Measurements from ENCODE around the gene TLL1.

Gene TLL1

DNA sequence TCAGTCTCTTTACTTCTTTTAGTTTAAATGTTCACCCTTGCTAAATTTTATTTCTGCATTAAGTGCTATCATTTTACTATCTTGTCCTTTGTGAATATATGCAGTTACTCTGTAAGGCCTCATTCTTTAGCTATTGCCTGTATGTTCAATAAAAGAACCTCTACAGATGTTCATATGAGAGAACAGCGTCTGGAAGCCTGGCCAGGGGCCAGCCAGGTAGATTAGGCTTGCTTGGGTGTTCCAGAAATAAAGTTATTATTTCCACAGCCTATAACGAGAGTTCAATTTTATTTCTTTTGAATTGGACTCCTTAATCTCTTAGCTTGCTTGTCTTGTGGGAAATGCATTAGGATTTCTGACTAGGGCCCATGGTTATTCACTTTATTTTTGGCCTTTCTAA, 214.5 kb downstream of the TLL1 start:
- TF ChIP-seq, protein P1, sequence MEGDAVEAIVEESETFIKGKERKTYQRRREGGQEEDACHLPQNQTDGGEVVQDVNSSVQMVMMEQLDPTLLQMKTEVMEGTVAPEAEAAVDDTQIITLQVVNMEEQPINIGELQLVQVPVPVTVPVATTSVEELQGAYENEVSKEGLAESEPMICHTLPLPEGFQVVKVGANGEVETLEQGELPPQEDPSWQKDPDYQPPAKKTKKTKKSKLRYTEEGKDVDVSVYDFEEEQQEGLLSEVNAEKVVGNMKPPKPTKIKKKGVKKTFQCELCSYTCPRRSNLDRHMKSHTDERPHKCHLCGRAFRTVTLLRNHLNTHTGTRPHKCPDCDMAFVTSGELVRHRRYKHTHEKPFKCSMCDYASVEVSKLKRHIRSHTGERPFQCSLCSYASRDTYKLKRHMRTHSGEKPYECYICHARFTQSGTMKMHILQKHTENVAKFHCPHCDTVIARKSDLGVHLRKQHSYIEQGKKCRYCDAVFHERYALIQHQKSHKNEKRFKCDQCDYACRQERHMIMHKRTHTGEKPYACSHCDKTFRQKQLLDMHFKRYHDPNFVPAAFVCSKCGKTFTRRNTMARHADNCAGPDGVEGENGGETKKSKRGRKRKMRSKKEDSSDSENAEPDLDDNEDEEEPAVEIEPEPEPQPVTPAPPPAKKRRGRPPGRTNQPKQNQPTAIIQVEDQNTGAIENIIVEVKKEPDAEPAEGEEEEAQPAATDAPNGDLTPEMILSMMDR (IDR thresholded peaks at IDR 0.05): no peak

DNA sequence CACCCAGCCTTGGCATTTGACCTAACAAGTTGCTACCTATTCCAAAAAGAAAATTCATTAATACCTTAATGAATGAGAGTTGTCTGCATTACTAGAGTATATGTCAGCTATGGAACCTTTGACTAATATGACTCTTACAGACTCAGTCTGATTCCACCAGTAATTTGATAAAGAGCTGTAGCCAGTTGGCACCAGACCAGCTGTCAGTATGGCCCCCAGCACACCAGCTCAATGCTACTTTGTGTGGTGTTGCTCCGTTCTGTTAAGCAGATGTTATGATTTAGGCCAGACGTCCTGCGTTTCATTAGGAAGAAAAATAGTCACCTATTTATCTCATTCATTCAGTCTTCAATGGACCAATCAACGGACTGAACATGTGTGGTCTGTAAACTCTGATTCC, 215.5 kb downstream of the TLL1 start:
- TF ChIP-seq, protein P1 (IDR thresholded peaks at IDR 0.05): no peak

DNA sequence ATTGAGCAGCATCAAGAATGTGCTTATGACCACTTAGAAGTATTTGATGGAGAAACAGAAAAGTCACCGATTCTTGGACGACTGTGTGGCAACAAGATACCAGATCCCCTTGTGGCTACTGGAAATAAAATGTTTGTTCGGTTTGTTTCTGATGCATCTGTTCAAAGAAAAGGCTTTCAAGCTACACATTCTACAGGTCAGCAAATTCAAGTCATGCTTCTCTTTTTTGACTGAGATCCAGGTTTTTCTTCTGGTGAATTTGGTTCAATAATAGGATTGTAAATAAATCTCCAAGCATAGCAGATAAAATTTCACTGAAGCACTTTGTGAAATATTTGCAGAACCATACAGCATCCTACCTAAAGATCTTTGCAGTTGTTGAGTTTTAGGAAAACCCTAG, 218.1 kb downstream of the TLL1 start:
- TF ChIP-seq, protein P1 (IDR thresholded peaks at IDR 0.05): no peak

DNA sequence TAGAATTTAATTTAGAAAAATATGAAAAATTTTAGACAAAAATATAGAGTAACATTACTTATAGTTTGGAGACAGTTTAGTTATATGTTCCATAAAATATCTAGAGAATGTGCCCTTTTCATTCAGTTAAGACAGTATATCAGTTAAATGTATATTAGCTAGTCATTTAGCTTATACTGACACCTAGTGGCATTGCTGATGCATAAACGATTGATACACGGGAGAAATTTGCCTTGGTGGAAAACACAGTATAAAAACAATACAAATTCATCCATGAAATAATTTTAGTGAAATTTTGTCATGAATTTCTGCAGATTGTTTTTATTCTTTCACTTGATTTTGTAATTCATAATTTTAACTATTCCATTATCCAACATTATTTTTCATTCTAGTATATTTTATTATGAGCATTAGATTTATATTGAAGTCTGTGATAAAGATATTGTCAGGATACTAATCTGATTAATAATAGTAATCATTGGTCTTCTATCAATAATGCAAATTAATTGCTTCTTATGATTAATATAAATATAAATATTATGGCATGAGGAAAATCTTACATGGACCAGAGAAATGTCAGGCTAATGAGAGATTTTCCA, 219.0 kb downstream of the TLL1 start:
- TF ChIP-seq, protein P1 (IDR thresholded peaks at IDR 0.05): peak; percentile 76

DNA sequence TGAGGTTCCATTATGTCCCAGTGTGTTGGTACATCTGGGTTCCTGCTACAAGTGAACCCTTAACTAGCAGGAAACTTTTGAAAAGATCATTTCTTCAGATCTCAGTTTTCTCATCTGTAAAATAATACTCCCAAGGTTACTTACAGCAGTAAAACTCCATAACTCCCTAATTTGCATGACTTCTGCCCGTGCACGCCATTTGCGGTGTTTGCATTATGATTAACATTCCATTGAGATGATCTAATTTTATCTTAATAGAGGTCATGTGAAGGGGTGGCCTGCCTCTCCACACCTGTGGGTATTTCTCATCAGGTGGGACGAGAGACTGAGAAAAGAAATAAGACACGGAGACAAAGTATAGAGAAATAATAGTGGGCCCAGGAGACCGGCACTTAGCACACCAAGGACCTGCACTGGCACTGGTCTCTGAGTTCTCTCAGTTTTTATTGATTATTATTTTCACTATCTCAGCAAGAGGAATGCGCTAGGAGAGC, 219.8 kb downstream of the TLL1 start:
- TF ChIP-seq, protein P1 (IDR thresholded peaks at IDR 0.05): no peak

DNA sequence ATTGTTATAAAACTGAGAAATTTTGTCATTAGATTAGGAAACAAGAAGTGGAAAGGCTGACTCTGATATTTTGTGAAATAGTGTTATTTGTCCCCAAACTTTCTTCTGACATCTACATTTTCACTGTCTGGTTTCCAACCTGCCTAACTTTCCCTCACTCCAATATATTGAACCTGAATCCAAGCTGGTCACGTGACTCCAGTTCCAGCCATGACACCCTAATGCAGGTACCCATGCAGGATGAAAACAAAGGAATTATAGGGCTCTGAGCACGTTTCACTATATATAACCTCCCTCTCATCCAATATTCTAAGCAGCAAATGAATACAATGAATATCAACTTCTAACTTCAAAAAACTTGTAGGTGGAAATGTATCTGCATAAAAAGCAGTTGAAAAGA, 231.6 kb downstream of the TLL1 start:
- TF ChIP-seq, protein P1 (IDR thresholded peaks at IDR 0.05): no peak

DNA sequence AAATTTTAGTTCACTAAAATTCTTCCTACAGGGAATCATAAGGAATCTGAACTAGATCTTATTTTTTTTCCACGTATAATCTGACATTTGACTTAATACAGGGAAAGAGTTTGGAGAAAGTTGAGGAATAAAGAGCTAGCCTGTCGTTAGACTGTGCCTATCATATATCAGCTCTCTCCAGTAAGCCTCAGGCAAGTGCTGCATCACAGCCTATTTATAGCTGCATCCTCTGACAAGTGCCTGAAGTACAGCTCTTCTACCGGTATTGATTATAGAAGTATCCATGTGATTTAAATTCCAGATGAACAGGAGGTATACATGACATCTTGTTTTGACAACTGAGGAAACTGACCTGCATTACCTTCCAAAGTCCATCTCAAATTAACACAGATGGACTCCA, 248.9 kb downstream of the TLL1 start:
- TF ChIP-seq, protein P1 (IDR thresholded peaks at IDR 0.05): no peak

DNA sequence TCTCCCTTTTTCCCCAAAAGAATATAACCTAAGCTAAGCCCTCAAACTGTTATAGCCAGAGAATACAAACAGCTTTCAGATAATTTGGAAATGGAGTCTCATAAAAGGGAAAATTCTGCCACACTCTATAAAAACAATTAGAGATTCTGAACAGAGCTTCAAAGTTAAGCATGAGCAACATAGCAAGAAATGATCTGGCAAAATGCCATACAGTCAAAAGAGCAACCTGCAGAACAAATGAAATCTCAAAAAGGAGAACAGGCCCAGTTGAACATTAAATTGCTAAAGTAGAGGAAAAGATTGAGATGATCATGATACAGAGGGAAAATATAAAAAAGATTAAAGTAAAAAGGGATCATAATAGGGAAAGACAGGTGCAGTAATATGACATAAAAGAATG, 250.5 kb downstream of the TLL1 start:
- TF ChIP-seq, protein P1 (IDR thresholded peaks at IDR 0.05): no peak
